NCI-H526 (cell line): ENCODE measurements around the gene DNASE1L1.

ENCODE experiments used
- DNase-seq, 2 experiments: peaks; one replicate each; lab custom pipeline; 2025; lab: John Stamatoyannopoulos, UW

The DNASE1L1 gene

DNA sequence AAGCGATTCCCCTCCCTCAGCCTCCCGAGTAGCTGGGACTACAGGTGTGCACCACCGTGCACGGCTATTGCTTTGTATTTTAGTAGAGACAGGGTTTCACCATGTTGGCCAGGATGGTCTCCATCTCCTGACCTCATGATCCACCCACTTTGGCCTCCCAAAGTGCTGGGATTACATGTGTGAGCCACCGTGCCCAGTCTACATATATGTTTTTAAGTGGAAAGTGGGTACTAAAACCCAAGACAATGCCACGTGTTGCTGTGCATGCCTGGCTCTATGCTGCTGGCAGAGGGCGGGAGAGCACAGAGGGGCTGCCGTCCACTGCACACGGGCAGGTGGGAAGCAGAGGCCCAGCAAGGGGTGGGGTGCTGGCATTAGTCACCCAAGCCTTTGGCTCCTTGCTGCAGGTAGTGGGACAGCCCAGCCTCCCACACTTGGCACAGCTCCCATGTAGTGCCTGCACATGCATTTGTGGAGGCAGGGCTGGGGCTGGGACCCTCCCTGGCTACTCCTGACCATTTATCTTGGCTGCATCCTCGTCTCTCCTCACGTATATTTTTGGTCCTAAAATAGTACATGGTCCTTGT, 26.5 kb downstream of the DNASE1L1 start:
- DNase-seq = no peak

DNA sequence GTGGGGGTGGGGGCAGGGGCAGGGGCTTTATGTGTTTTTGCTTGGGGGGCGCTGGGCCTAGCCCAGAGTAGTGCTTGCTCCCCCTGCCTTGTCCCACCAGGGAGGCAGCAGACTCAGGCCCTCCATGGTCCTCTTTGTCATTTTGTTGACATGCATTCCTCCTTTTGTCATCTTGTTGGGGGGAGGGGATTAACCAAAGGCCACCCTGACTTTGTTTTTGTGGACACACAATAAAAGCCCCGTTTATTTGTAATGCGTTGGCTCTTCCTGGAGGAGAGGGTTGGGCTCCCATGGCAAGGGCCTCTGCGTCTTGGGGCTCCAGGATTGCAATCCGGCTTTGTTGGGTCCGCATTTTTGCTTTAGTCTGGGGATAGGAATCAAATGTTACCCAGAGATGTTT, 27.8 kb downstream of the DNASE1L1 start:
- DNase-seq = no peak

DNA sequence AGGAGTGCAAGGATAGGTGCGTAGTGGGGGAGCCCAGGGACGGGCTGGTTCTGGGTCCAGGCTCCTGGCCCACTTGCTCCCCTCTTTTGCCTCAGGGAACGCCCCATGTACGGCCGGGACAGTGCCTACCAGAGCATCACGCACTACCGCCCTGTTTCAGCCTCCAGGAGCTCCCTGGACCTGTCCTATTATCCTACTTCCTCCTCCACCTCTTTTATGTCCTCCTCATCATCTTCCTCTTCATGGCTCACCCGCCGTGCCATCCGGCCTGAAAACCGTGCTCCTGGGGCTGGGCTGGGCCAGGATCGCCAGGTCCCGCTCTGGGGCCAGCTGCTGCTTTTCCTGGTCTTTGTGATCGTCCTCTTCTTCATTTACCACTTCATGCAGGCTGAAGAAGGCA, 28.3 kb downstream of the DNASE1L1 start:
- no peak for DNase-seq

DNA sequence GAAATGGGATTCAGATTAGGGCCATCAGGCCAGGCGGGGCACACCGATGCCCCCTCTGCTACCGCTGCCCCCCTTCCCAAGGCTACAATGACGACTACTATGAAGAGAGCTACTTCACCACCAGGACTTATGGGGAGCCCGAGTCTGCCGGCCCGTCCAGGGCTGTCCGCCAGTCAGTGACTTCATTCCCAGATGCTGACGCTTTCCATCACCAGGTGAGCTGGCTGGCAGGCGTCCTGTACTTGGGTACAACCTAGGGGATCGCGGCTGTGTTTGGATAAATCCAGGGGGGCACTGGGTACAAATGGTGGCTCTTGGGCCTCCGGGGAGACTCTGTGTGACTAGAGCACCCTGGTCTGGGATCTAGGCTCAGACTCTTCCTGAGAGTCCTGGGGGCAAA, 28.9 kb downstream of the DNASE1L1 start:
- DNase-seq = no peak

DNA sequence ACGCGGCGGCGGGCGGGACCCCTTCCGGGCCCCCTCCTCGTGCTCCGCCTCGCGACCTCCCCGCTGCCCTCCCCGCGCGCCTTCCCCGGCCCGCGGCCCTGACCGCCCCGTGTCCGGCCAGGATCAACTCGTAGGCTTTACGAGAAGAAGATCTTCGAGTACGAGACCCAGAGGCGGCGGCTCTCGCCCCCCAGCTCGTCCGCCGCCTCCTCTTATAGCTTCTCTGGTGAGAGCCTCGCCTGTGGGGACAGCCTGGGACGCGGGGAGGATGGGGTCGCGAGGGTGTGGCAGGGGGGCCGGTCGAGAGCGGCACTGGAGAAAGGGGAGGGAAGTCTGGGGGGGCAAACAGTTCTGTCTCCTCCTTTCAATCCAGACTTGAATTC, 29.5 kb downstream of the DNASE1L1 start:
- peak in 1 of 2 experiments; percentile 62 for DNase-seq

DNA sequence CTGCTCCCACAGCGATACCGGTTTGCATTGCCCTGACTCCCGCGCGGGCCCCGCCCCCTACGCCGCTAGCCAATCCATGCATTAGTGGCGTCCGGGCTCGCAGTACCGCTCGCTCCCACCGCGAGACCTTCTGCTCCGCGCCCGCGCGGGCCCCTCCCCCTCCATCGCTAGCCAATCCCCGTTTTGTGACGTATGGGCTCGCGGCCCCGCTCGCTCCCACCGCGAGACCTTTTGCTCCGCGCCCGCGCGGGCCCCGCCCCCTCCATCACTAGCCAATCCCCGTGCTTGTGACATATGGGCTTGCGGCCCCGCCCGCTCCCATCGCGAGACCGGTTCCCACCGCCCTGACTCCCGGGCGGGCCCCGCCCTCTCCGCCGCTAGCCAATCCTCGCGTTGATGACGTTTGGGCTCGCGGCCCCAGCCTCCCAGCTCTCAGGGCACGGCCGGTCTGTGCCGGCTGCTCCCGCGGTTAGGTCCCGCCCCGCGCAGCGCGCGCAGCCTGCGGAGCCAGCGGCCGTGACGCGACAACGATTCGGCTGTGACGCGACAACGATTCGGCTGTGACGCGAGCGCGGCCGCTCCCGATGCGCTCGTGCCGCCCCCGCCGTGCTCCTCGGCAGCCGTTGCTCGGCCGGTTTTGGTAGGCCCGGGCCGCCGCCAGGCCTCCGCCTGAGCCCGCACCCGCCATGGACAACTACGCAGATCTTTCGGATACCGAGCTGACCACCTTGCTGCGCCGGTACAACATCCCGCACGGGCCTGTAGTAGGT, 30.1 kb downstream of the DNASE1L1 start, which contains the start of gene EMD:
Gene EMD (plus strand): TSS at position 497 of the 770 bp plus-strand sequence. CDS start 190 bp downstream, at position 687.
- peak; percentile 100 for DNase-seq

DNA sequence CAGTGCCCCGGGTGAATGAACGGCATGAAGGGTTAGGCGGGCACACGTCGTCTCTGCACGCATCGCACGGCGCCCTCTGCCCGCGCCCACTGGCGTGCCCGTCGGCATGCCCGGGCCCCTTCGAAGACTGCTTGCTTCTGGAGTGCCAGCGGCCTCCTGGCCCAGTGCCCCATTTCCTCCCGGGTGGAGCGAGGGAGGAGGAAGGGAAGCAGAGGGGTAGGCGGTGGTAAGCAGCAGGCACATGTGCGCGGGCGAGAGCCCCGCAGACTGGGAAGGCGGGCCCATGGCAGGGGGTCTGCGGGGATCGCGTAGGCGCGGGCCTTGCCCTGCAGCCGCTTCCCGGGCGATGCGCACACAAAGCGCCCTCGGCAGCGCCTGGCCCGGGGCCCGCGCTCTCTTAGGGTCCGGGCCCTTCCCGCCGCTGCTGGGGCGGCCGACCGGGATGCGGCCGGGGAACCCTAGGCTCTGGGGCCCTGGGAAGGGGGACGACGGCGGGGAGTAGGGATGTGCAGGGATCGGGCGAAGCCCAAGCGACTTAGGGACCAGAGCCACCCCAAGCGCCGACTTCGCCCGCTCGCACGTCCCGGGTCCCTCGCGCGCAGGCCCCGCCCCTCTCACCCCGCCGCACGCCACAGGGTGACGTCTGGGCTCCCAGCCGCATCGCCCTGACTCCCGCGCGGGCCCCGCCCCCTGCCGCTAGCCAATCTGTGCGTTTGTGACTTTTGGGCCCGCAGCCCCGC, 30.8 kb downstream of the DNASE1L1 start:
- DNase-seq = peak in 1 of 2 experiments; percentile 88

DNA sequence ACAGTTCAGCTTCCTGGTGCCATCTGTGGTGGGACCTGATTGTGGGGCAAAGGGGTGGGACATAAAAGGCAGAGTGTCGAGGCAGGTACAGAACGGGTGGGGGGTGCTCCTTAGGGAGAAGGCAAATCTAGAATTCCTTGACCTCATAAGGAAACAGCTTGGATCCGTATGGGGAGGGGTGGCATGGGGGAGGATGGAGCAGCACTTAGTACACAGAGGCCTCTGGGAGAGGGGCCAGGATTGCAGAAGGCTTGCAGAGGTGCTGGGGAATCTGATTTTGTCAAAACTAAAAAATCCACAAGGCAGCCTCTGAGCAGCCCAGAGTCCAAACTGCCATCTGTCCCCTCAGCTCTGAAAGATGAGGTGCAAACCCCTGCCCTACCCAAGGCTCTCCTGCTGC, 32.3 kb downstream of the DNASE1L1 start:
- no peak for DNase-seq

DNA sequence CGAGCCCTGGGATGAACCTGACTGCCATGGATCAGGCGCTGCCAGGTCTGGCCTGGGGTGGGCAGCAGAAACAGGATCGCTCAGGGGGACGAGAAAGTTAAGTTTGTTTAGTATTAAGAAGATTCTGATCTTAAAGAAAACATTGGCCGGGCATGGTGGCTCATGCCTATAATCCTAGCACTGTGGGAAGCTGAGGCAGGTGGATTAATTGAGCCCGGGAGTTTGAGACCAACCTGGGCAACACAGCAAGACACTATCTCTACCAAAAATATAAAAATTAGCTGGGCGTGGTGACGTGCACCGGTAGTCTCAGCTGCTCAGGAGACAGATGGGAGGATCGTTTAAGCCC, 33.9 kb downstream of the DNASE1L1 start:
- peak in 1 of 2 experiments; percentile 35 for DNase-seq

DNA sequence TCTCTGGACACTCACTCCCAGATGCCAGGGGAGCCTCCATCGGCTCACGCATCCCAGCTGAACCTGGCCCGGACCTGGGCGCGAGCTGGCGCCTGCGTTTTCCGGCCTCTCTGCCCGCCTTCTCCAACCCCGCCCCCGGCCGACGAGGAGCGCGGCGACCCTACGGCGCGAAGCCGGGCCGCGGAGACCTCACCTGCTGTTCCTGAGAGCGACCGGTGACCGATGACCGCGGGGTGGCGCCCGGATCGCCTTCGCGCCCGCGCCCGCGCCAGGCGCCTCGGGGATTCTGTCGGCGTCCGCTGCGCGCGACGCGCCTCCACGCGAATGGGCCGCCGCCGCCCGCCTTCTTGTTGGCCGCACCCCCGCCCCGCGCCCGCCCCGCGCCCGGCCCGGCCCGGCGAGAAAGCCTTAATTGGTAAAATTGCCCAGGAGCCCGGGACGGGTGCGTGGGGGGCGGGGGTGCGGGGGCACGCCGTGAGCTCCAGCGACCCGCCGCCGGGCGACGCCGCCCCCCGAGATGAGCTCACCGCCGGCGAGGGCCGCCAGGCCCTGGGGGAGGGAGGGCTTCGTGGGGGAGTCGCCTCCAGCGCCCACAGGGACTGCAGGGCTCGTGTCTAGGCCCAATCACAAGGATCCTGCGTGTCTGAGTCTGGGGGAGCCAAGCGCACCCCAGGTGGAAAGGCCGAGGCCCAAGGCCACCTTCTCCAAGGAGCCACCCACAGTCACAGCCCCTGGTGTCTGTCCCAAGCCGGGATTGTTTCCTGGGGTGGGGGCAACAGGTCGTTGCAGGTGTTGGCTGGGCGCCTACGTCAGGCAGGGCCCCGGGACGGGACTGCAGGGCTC, 34.5 kb downstream of the DNASE1L1 start, which contains the start of gene FLNA:
Gene FLNA (minus strand): TSS at position 322 of the 843 bp plus-strand sequence. CDS start 3,389 bp downstream, outside the sequence.
- DNase-seq = peak in 1 of 2 experiments; percentile 83

DNA sequence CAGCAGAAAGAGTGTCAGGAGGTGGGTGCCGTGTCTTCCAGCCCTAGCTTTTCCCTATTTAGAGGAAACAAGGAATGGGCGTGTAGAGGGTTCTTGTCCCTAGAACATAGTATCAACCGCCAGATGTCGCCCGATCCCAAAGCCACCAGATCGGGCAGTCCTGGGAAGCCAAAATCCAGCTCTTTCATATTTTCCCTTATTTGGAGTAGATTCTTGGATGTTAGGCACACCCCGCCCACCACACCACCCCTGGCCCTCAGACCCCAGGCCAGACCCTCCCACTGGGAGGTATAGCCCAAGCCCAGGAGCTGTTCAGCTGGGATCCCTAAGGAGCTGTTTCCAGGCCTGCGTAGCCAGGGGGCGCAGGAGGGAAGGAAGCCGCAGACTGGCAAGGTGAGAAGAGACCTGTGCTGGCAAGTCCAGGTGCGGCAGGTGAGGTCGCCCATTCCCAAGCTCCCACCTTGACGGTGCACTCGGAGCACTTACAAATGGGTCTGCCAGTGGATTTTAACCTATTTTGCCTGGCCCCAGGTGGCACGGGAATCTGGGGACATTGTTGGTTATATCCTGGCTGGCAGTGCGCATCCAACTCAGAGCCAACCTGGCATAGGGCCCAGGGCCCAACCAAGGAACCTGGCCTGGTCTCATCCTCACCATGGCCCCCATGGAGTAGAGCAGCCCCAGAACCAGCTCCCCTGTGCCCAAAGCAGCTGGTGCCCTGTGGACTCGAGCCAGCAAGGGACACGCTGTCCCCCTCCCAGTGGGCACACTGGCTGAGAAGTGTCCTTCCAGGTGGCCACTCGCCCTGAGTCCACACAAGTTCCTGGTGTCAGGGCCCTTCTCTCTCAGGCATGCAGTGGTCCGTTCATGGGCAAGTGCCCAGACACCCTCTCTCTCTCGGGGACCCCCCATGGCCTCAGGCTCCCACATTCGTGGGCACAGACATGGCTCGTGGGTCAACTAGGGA, 35.4 kb downstream of the DNASE1L1 start:
- peak; percentile 92 to 95 for DNase-seq

DNA sequence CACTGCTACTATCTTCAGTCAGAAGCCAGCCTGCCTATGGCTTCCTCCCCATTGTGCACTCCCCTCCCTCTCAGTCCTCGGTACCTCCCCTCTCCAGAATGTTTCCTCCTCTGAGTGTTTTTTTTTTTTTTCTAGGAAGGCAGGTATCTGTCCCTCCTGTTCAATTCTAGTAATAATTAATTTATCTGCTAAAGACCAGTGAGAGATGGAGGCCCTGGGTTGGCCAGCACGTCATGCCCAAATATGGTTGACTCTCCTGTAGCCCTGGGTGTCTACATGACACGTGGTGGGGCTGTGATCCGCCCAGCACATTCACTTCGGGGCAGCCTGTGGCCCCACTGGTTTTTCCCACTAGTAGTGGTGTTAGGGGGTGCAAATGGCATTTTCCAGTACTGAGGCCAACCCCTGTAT, 36.4 kb downstream of the DNASE1L1 start:
- DNase-seq = no peak

DNA sequence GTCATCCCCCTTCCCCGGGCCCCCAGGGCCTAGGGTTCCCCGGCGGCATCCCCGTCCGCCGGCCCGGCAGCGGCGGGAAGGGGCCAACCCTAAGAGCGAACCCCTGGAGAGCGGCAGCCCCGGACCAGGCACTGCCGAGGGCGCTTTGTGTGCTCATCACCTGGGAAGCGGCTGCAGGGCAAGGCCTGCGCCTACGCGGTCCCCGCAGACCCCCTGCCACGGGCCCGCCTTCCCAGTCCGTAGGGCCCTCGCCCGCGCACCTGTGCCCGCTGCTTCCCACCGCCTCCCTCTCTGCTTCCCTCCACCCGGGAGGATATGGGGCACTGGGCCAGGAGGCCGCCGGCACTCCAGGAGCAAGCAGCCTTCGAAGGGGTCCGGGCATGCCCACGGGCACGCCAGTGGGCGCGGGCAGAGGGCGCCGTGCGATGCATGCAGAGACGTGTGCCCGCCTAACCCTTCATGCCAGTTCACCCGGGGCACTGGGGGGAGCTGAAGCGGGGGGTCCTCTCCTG, 37.2 kb downstream of the DNASE1L1 start:
- peak in 1 of 2 experiments; percentile 81 for DNase-seq

DNA sequence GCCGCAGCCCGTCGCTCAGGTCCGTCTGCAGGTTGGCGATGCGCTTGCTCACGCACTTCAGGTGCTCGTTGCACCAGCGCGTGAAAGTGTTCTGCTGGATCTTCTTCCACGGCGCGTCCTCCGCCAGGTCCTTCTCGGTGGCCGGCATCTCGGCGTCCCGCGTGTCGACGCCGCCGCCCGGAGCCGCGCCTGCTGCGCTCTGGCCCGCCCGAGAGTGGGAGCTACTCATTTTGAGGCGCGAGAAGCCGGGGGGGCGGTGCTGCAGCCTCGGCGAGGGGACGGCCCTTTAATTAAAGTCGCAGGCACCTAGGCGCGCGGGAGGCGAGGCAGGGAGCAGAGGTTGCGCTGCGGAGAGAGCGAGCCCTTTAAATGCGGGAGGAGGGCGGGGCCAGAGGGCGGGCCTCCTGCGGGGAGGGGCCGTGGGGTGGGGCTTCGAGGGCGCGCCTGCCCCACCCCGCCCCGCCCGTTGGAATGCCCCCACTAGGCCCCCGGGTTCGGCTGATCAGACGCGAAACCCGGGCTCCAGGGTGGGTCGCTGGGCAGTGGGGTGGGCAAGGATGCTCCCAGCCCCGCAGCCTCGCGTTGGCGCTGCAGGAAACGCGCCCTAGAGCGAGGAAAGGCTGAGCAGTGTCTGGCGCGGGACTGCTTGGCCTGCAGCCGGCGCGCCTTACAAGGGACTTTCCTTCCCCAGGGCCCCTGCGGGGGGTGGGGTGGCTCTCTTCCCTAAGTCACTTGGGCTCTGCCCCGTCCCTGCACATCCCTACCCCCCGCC, 37.9 kb downstream of the DNASE1L1 start:
- DNase-seq = peak; percentile 92 to 99

DNA sequence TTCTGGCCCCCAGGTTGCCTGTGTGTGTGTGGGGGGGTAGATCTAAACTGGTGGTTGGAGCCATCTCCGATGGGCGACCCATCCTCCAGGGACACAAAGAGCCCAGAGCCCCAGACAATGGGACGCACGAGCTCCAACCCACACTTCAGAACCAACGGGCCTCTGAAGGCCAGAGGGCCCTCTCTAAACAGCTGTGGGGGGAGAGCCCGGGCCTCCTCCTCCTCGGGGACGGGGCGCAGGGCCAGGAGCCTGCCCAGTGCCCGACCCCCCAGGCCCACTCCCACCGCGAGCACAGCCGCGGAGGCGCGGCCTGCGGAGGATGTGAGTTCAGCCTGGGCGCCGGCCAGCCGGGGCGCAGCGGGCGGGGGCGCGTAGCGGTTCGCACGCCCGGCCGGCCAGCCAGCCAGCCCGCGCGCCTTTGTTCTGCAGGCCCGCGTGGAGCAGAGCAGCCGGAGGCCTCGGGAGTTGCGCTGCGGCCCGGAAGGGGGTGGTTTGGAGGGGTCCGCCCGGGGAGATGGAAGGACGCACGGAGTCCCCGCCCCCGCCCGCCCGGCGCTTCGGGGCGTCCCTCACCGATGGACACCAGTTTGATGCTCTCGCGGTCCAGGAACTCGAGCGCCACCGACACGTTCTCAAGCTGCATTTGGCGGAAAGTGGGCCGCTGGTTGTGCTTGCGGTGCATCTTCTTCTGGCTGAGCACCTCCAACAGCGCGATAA, 38.6 kb downstream of the DNASE1L1 start:
- peak in 1 of 2 experiments; percentile 74 for DNase-seq

DNA sequence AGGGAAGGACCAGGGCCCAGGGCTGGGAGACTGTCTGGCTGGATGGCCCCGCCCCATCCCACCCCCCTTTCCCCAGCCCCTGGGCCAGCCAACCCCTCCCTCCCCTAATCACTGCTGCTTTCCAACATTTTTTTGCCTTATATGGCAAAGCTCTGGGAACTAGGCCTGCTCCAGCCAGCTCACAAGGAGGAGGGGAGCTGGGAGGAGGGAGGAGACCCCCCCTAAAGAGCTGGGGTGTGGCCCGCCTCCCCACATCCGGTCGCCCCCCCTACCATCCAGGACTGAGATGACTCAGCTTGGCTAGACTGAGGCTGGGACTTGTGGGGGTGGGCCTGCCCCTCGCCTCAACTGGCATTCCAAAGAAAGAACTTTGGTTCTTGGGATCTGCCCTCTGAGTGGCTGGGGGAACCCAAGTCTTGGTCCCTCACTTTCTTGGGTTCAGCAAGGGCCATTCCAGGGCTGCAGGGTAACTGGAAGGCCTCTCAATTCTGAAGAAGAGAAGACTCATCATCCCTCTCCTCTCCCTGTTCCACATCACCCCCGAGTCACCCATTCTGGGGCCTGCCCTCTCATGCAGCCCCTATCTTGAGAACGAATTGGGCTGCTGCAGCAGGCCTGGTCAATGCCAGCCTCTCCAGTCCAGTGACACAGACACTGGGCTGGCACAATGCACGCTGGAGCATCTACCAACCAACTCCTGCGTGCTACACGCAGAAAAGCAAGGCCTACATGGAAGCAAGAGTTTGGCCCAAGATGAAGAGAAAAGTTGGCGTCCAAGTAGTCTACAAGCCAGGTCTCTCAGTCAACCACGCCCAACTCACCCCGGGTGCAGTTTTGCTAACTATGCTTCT, 39.4 kb downstream of the DNASE1L1 start:
- peak in 1 of 2 experiments; percentile 72 for DNase-seq

DNA sequence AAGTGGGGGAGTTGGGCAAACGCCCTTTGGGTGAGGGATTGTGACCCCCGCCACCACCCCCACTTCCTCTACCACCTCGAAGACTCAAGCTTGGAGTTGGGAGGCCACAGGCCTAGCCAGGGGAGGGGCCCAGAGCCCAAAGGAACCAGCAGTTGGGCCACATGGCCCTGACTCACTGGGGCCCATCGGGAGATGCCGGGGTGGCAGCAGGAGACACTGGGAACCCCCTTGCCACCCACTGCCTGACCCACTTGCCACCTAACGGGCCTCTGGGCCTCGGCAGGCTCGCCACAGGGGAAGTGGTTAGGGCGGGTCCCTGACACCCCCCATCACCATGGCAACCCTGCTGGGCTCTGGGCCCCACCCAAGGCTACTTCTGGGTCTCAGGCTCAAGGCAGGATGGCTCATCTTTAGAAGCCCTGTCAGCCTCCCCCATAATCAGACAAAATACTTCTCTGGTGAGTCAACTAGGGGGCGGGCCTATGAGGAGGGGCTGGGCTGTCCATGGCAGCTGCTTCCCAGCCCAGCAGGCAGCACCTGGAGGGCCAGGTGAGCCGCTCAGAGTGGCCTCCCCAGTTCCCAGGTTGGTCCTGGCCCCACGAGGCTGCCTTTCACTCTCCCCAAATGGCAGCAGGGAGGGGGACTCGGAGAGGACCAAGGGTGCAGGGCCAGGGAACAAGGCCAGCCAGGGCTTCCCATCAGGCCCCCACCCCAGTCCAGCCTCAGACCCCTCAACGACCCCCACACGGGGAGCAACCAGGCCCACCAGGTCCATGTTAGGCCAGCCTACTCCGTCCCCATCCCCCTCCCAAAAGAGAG, 40.2 kb downstream of the DNASE1L1 start:
- peak in 1 of 2 experiments; percentile 53 for DNase-seq
